ENCODE measurements around the gene VPS39.
A peak's percentile ranks its signal among the peaks of the same experiment; 100 is the strongest.

VPS39 gene

GRCh38 chr15:42157981-42158765 lies 49.9 kb downstream of the VPS39 start:
- peak; percentile 38 for DNase-seq

GRCh38 chr15:42157381-42157780 lies 50.7 kb downstream of the VPS39 start:
- no peak for DNase-seq

- DNase-seq, result no peak
Measured at GRCh38 chr15:42156243-42156922, 51.7 kb downstream of the VPS39 start, which contains the start of gene PLA2G4F. TSS of gene PLA2G4F (minus strand) at chr15:42156636. CDS start at chr15:42156549, 87 bp downstream.

DNA sequence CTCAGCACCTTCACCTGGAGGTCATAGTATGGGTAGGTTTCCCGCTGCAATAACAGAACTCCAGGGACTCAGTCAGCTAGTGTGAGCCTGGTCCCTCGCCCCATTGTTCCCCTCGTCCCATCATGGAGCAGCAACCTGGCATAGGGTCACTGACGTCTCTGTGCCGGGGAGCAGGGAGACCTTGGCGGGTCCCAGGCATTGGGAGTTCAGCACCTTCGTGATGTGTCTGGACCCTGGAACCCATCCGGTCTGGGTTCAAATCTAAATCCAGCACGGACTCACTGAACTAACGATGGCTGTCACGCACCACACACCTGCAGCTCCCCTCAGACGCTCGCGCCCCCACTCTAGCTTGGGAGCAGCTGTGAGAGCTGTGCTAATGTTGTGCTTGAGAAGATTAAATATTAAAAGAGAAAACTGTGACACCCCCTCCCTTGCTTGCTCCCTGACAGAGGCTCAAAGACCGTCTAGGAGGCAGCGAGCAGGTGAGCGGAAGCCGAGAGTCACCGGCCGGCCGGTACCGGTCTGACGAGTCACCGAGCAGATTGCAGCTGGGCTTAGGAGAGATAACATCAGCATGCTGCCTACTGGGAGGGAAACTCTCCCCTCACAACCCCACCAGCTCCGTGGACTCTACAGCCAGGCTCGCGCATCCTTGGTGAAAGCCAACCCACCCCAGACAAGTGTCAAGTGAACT lies 52.4 kb downstream of the VPS39 start:
- DNase-seq, result no peak

DNA sequence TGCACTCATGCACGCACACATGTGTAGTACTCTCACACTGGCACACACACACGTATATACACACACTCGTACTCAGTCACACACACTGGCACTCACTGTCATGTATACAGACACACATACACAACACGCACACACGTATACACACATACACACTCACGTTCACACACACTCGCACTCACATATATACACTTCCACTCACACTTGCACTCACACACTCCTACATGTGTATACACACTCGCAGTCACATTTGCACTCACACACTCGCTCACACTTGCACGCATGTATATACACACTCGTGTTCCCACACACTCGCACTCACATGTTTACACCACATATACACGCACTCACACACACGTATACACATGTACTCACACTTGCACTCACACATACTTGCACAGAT lies 53.1 kb downstream of the VPS39 start:
- DNase-seq, result no peak

- no peak for DNase-seq
Measured at GRCh38 chr15:42154212-42154941, 53.7 kb downstream of the VPS39 start.

DNA sequence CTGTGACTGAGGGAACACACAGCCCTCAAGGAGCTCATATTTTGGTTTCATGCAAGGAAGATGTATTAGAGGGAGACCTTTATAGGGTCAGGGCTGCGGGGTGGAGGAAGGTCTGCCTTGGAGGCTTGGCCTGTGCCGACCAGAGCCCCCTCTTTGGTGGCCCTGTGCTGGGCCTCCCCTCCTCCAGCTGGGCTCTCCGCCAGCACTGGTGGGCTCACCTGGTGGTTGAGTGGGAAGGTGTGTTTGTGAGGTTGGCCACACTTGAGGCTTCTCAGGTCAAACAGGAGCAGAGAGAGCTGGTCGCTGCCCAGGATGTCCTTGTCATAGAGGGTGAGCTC lies 54.3 kb downstream of the VPS39 start:
- DNase-seq, result no peak

- DNase-seq, result no peak
Measured at GRCh38 chr15:42152921-42153698, 55.0 kb downstream of the VPS39 start.

DNA sequence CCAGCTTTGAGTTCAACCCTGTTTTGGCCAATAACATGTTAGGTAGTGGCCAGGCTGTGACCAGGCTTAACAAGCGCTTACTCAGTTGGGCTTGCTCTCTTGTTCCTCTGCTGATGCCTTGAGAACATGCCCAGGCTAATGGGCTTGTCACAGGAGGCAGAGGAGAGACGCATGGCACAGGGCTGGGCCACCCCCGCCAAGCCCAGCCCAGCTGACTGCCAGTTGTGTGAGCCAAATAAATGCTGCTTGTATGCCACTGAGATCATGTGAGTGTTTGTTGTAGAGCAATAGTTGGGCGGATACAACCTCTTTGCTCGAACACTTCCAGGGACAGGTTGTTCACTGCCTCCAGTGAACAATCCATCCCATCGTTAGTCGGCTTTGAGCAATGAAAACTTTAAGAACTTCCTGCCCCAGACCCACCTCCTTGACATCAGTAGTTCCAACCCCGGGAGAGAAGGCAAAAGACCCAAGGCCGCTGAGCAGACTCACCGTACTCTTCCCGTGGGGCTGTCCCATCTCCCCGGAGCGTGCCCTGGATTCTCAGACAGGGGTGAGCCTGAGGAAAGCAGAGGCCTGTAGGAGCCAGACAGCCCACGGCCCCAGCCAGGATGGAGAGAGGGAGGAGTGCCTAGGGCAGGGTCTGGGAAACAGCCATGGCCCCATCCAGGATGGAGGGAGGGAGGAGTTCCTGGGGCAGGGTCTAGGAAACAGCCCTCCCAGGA lies 55.7 kb downstream of the VPS39 start:
- DNase-seq, result no peak

DNA sequence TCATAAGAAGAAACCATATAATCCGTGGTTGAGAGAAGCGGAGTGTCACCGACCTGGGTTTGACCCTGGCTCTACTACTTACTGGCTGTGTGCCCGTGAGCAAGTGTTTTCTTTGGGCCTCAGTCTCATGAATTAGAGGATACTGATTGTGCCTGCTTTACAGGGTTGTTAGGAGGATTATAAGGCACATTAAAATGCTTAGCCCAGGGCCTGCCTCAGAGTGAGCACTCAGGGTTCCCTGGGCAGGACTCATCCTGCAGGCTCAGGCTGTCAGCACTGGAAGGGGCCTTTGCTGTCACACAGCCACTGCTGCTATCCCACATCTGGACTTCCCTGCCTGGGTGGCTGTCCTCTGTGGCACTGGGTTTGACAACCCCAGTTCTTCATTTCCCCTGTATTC lies 56.4 kb downstream of the VPS39 start:
- DNase-seq, result no peak

DNA sequence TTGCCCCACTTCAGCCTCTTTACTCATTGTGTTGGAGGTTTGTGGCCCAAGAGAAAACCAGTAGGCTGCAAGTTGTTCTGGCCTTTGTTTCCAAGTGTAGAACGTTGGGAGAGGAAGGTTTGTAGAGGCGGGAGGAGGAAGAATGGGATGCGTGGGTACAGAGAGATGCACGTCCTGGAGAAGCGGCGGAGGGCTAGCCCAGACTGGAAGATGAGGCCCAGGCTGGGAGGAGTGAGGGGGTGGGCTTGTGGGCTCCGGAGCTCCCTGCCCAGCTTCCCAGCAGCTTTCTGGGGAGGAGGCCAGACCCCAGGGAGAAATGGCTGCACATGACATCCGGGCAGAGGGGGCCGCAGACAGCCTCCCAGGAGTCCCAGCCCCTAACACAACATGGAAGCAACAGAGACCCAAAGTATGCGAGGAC lies 57.0 kb downstream of the VPS39 start:
- DNase-seq, result no peak

- no peak for DNase-seq
Measured at GRCh38 chr15:42150219-42150970, 57.7 kb downstream of the VPS39 start.

DNA sequence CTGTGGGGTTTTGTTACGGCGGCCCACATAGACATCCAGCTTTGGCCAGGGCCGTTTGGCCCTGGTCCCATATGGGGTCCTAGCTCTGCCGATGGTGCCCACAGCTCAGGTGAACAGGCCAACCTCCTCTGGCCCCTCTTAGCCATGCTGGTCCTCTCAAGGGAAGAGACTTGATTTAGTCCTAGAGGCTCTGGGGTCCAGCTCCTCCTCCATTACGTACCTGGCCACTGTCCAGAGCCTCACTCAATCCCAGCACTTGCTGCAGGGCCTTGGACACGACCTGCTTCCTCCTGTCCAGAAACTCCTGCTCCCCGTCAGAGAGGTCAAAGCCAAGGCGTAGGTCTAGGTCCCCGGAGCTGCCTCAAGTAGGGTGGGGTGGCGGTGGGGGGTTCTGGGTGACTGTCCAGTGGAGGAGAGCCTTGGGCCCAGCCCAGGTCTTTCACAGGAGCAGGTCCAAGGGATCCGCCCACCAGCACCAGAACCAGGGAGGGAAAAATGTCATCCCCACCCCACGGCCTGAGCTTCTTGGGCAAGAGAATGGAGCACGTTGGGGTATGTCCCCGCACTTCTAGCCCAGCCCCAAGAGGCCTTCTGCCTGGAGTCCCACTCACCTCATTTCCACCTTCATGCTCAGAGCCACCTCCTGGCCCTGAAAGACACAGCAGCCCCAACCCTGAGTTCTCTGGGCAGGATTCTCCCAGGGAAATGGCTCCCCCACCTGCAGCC lies 58.4 kb downstream of the VPS39 start:
- no peak for DNase-seq

GRCh38 chr15:42148808-42149492 lies 59.2 kb downstream of the VPS39 start:
- DNase-seq, result no peak

GRCh38 chr15:42147431-42147735 lies 60.7 kb downstream of the VPS39 start:
- DNase-seq, result no peak

GRCh38 chr15:42146551-42147430 lies 61.3 kb downstream of the VPS39 start:
- no peak for DNase-seq

- no peak for DNase-seq
Measured at GRCh38 chr15:42145546-42146455, 62.3 kb downstream of the VPS39 start.

Measured in fibroblast of skin of back (primary cell).